Activated naive CD8-positive, alpha-beta T cell treated with anti-CD3 and anti-CD28 coated beads, Interleukin-2, amount 50 U/mL, for 24 hours (primary cell): ENCODE results near the gene TRAPPC12.
A peak's percentile ranks its signal among the peaks of the same experiment; 100 is the strongest.
"Not testable (repeated sequence)": the region's sequence is repeated elsewhere in the genome, so short reads cannot be mapped to it uniquely, and the experiment has no call there.

ENCODE experiments used
- ATAC-seq: fragments of 150-1000 bp; cut with Tn5 transposase; one replicate; pipeline ENCODE4 v1.10.0; 2021
- DNase-seq: peaks from one replicate; pipeline ENCODE4 v3.0.0; 2021
- H3K27ac Mint-ChIP-seq: one replicate; pipeline ENCODE4 v1.8.0; 2021; ENCODE audit warnings: mild to moderate bottlenecking, mixed read lengths
- H3K27me3 Mint-ChIP-seq: one replicate; pipeline ENCODE4 v1.8.0; 2021; ENCODE audit warnings: mixed read lengths
- H3K36me3 Mint-ChIP-seq: one replicate; pipeline ENCODE4 v1.8.0; 2021; ENCODE audit warnings: low read depth, mixed read lengths
- H3K4me1 Mint-ChIP-seq: one replicate; pipeline ENCODE4 v1.8.0; 2021; ENCODE audit warnings: mixed read lengths
- H3K4me3 Mint-ChIP-seq: one replicate; pipeline ENCODE4 v1.8.0; 2021; ENCODE audit warnings: mild to moderate bottlenecking, moderate library complexity, mixed read lengths
- H3K9me3 Mint-ChIP-seq: one replicate; pipeline ENCODE4 v1.8.0; 2021; ENCODE audit warnings: mixed read lengths

The TRAPPC12 gene

DNA sequence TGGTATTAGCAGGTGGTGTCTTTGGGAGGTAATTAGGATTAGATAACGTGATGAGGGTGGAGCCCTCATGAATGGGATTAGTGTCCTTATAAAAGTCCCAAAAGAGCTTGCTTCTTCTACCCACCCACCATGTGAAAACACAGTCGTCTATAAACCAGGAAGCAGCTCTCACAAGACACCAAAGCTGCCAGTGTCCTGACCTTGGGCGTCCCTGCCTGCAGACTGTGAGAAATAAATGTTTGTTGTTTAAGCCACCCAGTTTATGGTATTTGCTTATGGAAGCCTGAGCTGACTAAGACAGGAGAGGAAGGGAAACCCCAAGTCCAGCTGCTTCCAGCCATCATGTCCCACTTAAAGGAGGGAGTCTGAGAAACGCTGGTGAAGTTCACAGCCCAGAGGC lies 126.3 kb downstream of the TRAPPC12 start:
- no peak for DNase-seq
- no peaks in the 10 kb centered on the region for H3K27me3 Mint-ChIP-seq
- peaks cover 3% of the 10 kb centered on the region for H3K9me3 Mint-ChIP-seq

DNA sequence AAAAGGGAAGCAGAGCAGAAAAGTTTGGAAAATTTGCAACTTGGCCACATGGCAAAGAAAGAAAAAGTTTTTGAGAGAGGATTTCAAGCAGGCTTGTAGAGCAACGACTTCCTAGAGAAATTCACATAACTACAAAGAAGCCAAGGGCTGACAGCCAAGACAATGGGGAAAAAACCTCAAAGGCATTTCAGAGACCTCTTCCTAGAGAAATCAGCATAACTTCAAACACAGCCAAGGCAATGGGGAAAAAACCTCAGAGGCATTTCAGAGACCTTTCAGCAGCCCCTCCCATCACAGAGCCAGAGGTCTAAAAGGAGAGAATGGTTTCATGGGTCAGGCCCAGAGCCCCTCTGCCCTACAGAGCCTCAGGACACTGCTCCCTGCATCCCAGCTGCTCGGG lies 132.6 kb downstream of the TRAPPC12 start:
- no peak overlapping the region for H3K27ac Mint-ChIP-seq
- ATAC-seq (peak; percentile 24), DNase-seq (no peak)
- H3K36me3 Mint-ChIP-seq, result peaks cover 55% of the 10 kb centered on the region
- no peaks in the 10 kb centered on the region for H3K27me3 Mint-ChIP-seq
- H3K4me1 Mint-ChIP-seq, result no peaks in the 10 kb centered on the region
- H3K9me3 Mint-ChIP-seq, result peaks cover 3% of the 10 kb centered on the region
- H3K4me3 Mint-ChIP-seq, result no peak overlapping the region

More for the DNA sequence above, 126.3 kb downstream of the TRAPPC12 start:
- Mint-ChIP-seq H3K4me3 (no peak overlapping the region), H3K36me3 (peaks cover 44% of the 10 kb centered on the region), H3K4me1 (peaks cover 2% of the 10 kb centered on the region), H3K27ac (no peak overlapping the region)
- ATAC-seq, result no peak

DNA sequence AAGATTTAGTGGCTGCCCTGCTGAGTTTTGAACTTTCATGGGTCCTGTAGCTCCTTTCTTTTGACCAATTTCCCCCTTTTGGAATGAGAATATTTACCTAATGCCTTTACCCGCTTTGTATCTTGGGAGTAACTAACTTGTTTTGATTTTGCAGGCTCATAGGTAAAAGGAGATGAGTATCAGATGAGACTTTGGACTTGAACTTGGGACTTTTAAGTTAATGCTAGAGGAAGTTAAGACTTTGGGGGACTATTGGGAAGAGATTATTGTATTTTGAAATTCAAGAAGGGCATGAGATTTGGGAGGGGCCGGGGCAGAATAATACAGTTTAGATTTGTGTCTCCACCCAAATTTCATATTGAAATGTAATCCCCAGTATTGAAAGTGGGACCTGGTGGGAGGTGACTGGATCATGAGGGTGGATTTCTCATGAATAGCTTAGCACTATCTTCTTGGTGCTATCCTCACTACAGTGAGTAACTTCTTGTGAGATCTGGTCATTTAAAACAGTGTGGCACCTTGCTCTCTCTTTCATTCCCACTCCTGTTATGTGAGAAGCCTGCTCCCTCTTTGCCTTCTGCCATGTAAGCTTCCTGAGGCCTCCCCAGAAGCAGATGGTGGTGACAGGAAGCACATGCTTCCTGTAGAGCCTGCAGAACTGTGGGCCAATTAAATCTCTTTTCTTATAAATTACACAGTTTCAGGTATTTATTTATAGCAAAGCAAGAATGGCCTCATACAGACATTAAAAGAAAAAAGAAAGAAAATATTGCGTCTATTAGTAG lies 133.7 kb downstream of the TRAPPC12 start:
- ATAC-seq (no peak), DNase-seq (no peak)
- Mint-ChIP-seq H3K4me3 (no peak overlapping the region), H3K9me3 (peaks cover 3% of the 10 kb centered on the region), H3K27ac (no peak overlapping the region), H3K27me3 (no peaks in the 10 kb centered on the region), H3K4me1 (peaks cover 5% of the 10 kb centered on the region), H3K36me3 (peaks cover 46% of the 10 kb centered on the region)

DNA sequence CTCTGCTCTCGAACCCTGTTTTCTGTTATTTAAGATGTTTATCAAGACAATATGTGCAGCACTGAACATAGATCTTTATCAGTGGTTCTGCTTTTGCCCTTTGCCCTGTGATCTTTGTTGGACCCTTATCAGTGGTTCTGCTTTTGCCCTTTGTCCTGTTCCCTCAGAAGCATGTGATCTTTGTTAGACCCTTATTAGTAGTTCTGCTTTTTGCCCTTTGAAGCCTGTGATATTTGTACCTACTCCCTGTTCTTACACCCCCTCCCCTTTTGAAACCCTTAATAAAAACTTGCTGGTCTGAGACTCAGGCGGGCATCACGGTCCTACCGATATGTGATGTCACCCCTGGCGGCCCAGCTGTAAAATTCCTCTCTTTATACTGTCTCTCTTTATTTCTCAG lies 135.9 kb downstream of the TRAPPC12 start:
- H3K4me3 Mint-ChIP-seq, ATAC-seq, H3K27ac Mint-ChIP-seq, H3K9me3 Mint-ChIP-seq, H3K27me3 Mint-ChIP-seq, DNase-seq: not testable (repeated sequence)
- H3K36me3 Mint-ChIP-seq, result peaks cover 39% of the 10 kb centered on the region
- H3K4me1 Mint-ChIP-seq, result peaks cover 18% of the 10 kb centered on the region

DNA sequence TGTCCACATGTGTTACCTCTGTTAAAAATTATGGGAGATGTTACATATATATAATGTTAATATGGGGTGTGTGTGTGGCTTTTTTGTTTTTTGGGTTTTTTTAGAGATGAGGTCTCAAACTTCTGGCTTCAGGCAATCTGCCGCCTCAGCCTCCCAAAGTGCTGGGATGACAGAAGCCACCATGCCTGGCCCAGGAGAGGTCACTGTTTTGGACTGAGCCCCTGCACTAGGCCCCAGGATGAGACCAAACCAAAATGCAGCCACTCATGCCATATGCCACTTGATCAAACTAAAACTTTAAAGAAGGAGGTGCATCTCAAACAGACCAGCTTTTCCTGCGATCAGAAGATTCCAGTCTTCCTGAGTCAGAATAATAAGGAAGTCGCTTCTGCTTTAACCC lies 137.3 kb downstream of the TRAPPC12 start:
- peaks cover 31% of the 10 kb centered on the region for H3K4me1 Mint-ChIP-seq
- no peak overlapping the region for H3K4me3 Mint-ChIP-seq
- no peak for ATAC-seq
- no peak overlapping the region for H3K27ac Mint-ChIP-seq
- no peak for DNase-seq
- no peaks in the 10 kb centered on the region for H3K9me3 Mint-ChIP-seq
- peaks cover 3% of the 10 kb centered on the region for H3K27me3 Mint-ChIP-seq
- peaks cover 29% of the 10 kb centered on the region for H3K36me3 Mint-ChIP-seq

DNA sequence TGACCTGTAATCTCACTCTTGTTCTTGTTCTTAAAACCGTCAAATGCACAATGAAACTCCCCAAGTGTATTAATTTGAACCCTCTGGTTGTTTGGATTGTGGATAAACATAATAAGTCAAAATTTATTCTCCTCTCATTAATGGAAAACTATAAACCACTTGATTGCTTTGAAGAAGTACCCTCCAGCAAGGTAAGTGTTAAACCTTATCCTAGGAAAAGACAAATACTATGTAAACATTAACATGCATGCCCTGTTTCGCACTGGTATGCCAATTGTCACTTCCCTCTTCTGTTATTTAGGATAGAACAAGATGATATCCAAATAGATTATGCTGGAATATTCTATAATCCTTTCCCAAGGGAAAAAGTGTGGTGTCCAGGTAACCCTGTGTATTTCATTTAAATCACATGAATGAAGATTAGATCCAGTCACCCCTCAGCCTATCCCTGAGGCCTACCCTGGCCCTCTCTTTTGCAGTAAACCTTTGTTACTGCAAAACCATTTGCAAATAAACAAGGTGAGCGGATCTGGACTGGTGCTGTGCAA lies 138.5 kb downstream of the TRAPPC12 start:
- Mint-ChIP-seq H3K4me3 (peak overlapping the region; percentile 82), H3K9me3 (no peaks in the 10 kb centered on the region), H3K4me1 (peaks cover 32% of the 10 kb centered on the region), H3K36me3 (peaks cover 21% of the 10 kb centered on the region), H3K27ac (peak overlapping the region; percentile 89), H3K27me3 (peaks cover 3% of the 10 kb centered on the region)
- ATAC-seq, result no peak
- no peak for DNase-seq

DNA sequence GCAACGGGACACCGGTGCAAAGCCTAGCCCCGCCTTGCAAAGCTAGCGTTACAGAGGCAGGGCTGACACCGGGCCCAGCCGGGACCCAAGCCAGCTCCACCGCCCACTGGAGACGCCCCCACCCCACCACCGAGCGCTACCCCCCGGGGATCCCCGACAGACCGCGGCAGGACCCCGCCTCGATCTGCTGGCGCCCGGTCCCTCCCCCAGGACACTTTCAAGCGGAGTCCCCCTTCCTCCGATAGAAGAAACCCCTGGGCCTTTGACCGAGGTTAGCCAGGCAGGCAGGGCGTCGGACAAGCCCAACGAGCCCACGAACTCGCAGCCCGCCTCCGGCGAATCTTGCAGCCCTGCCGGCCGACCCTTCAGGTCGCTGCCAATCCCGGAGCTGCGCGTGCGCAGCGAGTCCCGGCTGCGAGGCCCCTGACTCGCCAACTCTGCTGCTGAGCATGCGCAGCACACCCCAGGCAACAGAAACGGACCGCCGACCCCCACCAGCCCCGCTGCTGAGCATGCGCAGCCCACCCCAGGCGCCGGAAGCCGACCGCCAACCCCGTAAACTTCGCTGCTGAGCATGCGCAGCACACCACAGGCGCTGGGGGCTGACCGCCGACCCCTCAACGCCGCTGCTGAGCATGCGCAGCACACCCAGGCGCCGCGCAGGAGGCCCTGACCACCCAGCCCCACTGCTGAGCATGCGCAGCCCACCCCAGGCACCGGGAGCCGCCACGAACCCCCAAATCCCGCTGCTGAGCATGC lies 139.2 kb downstream of the TRAPPC12 start:
- Mint-ChIP-seq H3K27ac (peak overlapping the region; percentile 89), H3K36me3 (peaks cover 18% of the 10 kb centered on the region), H3K9me3 (no peaks in the 10 kb centered on the region), H3K4me1 (peaks cover 32% of the 10 kb centered on the region), H3K4me3 (peak overlapping the region; percentile 82), H3K27me3 (peaks cover 3% of the 10 kb centered on the region)
- DNase-seq (peak; percentile 99), ATAC-seq (peak; percentile 81)

DNA sequence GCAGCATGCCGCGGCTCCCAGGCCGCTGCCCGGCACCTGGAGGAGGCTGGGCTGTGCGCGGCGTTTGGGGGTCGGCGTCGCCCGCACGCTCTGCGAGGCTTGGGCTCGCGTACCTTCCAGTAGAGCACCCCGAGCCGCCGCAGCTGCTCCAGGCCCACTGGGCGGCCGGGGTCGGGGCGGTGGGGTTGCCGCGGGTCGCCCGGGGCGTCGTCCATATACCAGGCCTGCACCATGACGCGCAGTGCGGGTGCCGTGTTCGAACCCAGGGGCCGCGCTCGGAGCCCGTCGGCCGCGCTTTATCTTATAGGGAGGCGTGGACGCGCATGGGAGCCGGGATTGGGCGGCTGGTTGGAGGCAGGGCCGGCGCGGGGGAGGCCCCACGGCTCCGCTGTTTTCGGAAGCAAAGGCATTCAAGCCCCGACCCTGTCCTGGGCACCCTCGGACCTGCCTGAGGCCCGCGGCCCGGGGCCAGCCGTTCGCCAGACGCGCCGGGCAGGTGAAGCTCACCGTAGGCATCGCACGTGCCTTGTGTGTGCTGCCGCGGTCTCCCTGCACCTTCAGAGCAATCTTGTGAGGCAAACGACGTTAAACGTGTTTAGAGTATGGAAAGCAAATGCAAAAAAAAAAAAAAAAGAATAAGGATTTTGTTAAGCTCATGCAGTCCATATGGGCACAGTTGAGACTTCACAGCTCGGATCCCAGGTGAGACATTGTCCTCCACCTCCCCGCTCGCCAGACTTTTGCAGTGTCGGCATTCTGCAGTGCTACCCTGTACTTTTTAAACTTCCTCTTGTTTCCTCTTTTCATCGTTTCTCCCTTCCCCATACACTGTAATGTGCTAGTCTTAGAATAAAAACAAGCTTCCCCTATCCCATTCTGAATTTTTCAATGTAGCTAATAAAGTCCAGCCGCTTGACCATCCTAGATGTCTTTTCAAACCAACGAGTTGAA lies 140.0 kb downstream of the TRAPPC12 start, which contains the start of gene ADI1:
TSS of gene ADI1 (minus strand) at position 277 of the 951 bp plus-strand sequence. CDS start at position 233, 44 bp downstream.
- H3K9me3 Mint-ChIP-seq, result no peaks in the 10 kb centered on the region
- H3K27ac Mint-ChIP-seq, result peak within 1 kb of the TSS; percentile 89
- H3K4me3 Mint-ChIP-seq, result peak within 1 kb of the TSS; percentile 82
- ATAC-seq, result peak; percentile 80
- H3K36me3 Mint-ChIP-seq, result peaks cover 15% of the 10 kb centered on the region
- peak; percentile 82 for DNase-seq
- H3K27me3 Mint-ChIP-seq, result peaks cover 3% of the 10 kb centered on the region
- peaks cover 32% of the 10 kb centered on the region for H3K4me1 Mint-ChIP-seq

DNA sequence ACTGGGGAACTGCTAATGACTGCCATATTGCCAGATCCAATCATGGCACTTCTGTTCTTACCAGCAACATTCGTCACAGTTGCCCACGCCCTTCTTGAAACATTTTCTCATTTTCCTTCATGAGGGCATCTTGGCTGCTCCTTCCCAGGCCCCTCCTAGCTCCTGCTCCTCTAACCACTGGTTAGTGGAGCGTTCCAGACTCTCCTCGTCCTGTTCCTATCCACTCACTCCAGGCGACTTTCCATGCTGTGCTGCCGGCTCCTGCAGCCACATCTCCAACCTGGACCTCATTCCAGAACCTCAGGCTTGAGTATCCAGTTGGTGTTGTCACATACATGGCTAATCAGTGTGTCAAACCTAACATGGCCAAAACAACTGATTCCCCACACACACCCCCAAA lies 141.1 kb downstream of the TRAPPC12 start:
- Mint-ChIP-seq H3K9me3 (no peaks in the 10 kb centered on the region), H3K27me3 (peaks cover 3% of the 10 kb centered on the region), H3K4me3 (peak overlapping the region; percentile 82), H3K4me1 (peaks cover 32% of the 10 kb centered on the region), H3K36me3 (peaks cover 10% of the 10 kb centered on the region), H3K27ac (peak overlapping the region; percentile 74)
- ATAC-seq (no peak), DNase-seq (no peak)

DNA sequence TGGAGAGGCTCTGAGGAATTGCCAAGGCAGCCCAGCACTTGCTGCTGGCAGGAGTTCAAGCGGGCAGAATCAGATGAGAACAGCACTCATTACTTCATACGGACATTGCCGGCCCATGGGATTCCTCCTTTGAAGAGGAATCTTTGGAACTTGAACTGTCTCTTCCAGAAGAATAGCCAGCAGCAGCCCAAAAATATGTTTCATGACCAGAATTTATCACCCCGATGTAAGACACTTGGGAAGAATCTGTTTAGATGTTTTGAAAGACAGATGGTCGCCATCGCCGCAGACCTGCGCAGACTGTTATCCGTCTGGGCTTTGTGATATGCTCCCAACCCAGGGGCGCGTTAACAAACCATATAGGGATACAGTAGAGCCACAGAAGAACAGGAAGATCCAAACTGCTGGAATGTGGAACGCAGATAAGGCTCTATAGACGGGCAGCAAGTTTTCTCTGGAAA lies 143.5 kb downstream of the TRAPPC12 start:
- Mint-ChIP-seq H3K4me3 (no peak overlapping the region), H3K27ac (no peak overlapping the region), H3K4me1 (peaks cover 30% of the 10 kb centered on the region), H3K9me3 (no peaks in the 10 kb centered on the region), H3K27me3 (peaks cover 3% of the 10 kb centered on the region), H3K36me3 (peaks cover 5% of the 10 kb centered on the region)
- no peak for ATAC-seq
- DNase-seq, result no peak

DNA sequence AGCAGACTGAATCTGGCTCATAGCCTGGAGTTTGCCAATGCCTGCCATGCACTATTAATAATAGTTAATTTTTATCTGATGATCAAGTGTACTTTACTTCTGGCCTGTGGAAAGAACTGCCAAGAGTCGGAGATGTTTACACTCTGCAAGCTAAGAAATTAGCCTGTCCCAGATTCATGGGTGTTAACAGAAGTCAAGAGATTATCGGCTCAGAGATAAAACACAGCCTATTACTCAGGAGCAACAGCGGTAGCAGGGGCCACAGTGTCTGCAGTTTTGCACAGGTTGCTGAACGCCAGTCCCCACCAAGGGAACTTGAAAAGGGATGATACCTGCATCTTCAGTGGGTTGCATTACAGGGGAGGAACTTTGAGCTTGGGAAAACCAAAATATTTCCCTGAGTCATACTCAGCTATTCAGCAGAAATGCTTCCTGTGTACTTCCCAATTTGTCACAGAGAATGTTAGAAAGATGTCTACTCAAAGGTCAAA lies 144.1 kb downstream of the TRAPPC12 start:
- H3K4me1 Mint-ChIP-seq, result peaks cover 26% of the 10 kb centered on the region
- H3K36me3 Mint-ChIP-seq, result peaks cover 5% of the 10 kb centered on the region
- no peaks in the 10 kb centered on the region for H3K9me3 Mint-ChIP-seq
- no peak overlapping the region for H3K27ac Mint-ChIP-seq
- no peak for ATAC-seq
- H3K27me3 Mint-ChIP-seq, result peaks cover 3% of the 10 kb centered on the region
- DNase-seq, result no peak
- H3K4me3 Mint-ChIP-seq, result no peak overlapping the region

DNA sequence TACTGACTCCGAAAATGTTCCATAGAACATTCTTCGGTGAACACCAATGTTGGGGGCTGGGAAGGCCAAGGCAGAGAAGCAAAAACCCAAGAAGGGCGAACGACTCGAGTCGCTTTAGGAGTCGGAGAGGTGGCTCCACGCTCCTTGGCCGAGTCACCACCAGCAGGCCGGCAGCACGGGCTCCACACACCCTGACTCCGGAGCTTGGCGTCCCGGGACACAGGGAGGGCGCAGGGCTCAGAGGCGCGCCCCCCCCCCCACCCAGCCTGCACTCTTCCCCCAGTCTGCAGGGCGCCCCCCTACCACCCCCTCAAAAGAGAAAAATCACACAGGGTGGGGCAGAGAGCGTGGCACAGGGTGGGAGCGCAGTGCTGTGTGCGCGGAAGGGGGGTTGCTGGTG lies 147.4 kb downstream of the TRAPPC12 start:
- Mint-ChIP-seq H3K27ac (no peak overlapping the region), H3K36me3 (no peaks in the 10 kb centered on the region), H3K4me1 (peaks cover under 1% of the 10 kb centered on the region), H3K4me3 (no peak overlapping the region), H3K9me3 (no peaks in the 10 kb centered on the region), H3K27me3 (no peaks in the 10 kb centered on the region)
- DNase-seq (no peak), ATAC-seq (no peak)

DNA sequence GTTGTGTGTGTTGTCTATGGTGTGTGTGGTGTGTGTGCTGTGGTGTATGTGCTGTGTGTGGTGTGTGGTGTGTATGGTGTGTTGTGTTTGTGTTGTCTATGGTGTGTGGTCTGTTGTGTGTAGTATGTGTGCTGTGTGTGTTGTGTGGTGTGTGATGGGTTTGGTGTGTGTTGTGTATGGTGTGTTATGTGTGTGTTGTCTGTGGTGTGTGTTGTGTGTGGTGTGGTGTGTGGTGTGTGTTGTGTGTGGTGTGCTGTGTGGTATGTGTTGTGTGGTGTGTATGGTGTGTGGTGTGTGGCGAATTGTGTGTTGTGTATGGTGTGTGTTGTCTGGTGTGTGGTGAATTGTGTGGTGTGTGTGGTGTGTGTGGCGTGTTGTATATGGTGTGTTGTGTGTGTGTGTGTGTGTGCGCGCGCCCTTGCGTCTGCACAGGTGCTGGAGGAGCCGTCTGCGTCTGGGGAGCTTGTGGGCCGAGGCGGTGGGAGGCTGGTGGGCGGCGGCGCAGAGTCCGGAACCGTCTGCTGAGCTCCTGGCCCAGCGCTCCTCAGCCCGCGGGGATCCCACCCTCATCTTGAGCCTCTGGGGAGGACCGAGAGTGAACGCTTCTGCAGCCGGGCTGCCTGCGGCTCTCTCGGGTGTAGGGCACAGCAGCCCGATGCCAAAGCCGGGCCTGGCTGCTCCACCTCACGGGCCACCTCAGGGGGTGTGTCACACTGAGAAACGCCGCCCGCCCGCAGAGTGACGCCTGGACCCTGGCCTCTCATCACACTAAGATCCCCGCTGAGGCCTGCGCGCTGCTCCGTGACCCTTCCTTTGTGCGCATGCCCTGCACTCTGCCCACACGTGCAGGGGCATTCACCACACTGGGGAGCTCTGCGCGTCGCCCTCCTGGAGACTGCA lies 148.6 kb downstream of the TRAPPC12 start:
- H3K27ac Mint-ChIP-seq, result no peak overlapping the region
- H3K4me3 Mint-ChIP-seq, result no peak overlapping the region
- ATAC-seq (peak; percentile 35), DNase-seq (peak; percentile 5)
- no peaks in the 10 kb centered on the region for H3K27me3 Mint-ChIP-seq
- no peaks in the 10 kb centered on the region for H3K4me1 Mint-ChIP-seq
- no peaks in the 10 kb centered on the region for H3K9me3 Mint-ChIP-seq
- H3K36me3 Mint-ChIP-seq, result no peaks in the 10 kb centered on the region
